Activated gamma-delta T cell (primary cell): ENCODE results near the gene ECHDC3.
"Not testable (repeated sequence)": the region's sequence is repeated elsewhere in the genome, so short reads cannot be mapped to it uniquely, and the experiment has no call there.

Experiments
- DNase-seq: peaks from one replicate; lab custom pipeline; 2025; lab: John Stamatoyannopoulos, UW
- total RNA-seq, 2 donors: gene quantifications; one replicate each; lab custom pipeline; 2026; lab: John Stamatoyannopoulos, UW

The ECHDC3 gene
- 0.48 to 1.0 reads per million in 2 donors for total RNA-seq

GRCh38 chr10:11742009-11742778 lies at the start of gene ECHDC3:
ECHDC3 (plus strand) TSS chr10:11742382; CDS start chr10:11742577, 195 bp downstream.
- DNase-seq: peak; percentile 29

GRCh38 chr10:11693376-11693775 lies 48.8 kb upstream of the ECHDC3 start:
- no peak for DNase-seq

DNA sequence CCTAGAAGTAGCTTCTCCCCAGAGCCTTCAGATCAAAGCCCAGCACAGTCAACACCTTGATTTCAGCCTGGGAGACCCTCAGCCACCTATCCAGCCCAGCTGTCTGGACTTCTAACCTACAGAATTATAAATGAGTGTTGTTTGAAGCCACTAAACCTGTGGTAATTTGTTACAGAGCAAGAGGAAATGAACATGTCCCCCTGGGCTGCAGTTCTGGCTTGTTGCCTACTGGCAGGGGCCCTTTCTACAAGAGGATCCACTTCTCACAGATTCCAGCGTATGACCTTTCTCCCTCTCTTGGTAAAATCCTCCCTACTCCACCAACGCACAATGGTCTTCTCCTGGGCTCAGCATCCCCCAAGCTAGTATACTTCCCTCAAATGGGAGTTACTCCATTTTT lies 46.4 kb upstream of the ECHDC3 start:
- DNase-seq: no peak

DNA sequence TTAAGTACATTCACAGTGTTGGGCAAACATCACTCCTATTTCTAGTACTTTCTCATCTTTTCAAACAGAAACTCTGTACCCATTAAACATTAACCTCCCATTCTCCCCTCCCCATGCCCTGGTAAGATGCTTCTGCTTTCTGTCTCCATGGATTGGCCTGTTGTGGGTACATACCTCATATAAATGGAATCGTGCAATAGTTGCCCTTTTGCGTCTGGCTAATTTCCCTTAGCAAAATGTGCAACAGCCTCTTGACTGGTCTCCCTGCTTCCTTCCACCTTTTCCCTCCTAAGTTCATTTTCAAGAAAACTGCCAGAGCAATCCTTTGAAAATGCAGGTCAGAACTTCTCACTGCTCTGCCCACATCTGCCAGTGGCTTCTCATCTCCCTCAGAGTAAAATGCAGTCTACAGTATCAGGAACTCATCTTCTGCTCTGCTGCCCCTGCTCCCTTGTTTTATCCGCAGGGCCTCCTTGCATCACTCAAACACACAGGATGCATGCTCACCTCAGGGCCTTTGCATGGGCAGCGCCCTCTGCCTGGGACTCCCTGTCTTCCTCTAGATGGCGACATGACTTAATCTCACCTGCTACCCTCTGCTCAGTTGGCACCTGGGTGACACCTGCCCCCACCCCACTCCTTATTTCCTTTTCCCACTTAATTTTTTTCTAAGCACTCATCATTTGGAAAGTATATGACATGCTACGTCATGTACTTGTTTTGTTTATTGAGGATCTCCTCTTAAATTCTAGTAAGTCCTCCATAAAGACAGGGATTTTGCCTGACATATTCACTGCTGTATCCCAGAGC lies 44.3 kb upstream of the ECHDC3 start:
- no peak for DNase-seq

GRCh38 chr10:11698691-11699549 lies 43.3 kb upstream of the ECHDC3 start:
- no peak for DNase-seq

DNA sequence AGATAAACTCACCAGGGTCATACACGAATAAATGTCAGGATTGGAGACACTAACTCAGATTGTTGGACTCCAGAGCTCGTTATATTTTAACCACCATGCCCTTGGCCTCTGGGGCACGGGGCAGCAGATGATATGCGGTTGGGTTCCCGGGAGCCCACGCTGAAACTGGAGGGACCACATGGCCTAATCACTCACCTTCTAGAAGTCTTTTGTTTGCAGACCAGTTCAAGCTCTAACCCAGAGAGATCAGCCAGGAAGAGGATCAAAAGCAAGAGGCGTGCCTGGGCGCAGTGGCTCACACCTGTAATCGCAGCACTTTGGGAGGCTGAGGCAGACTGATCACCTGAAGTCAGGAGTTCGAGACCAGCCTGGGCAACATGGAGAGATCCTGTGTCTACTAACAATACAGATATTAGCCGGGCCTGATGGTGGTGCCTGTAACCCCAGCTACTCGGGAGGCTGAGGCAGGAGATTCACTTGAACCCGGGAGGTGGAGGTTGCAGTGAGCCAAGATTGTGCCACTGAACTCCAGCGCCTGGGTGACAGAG lies 42.6 kb upstream of the ECHDC3 start:
- DNase-seq: no peak

DNA sequence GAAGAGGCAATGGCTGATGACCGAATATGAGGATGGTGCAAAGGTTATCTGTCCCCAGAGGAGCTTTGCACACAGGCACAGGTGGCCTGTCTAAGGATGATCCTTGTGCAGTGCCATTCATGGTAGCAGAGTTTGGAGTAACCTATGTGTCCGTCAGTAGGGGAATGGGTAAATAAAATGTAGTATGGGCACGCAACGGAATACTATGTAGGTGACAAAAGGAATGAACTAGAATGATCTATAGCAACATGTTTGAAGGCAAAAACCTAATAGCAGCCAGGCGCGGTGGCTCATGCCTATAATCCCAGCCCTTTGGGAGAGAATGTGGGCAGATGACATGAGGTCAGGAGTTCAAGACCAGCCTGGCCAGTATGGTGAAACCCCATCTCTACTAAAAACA lies 41.6 kb upstream of the ECHDC3 start:
- no peak for DNase-seq

- no peak for DNase-seq
Measured at GRCh38 chr10:11701451-11702095, 40.6 kb upstream of the ECHDC3 start.

DNA sequence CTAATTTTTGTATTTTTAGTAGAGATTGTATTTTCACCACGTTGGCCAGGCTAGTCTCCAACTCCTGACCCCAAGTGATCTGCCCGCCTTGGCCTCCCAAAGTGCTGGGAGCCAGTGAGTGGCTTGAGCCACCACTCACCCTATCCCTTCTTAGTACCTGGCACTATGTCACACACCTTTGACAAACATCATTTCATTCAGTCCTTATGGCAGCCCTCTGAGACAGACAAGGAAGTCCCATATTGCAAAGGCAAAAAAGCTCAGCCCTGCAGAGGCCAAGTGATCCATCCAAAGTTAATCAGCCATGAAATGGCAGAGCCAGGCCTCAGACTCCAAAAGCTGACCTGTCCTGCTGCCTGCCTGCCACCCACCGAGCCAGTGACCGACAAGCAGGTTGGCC lies 39.9 kb upstream of the ECHDC3 start:
- DNase-seq: no peak

DNA sequence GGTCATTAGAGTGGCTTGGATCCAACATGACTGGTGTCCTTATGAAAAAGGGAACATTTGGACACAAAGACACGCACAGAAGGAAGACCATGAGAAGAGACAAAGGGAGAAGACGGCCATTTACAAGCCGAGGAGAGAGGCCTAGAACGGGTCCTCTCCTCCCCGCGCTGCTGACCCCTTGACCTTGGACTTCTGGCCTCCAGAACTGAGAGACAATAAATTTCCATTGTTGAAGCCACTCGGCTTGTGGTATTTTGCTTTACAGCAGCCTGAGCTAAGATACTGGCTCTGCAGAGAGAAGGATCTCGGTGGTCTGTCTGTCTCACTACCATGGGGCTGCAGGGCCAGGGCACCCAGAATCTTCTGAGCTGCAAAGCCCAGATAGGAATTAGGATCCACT lies 38.1 kb upstream of the ECHDC3 start:
- DNase-seq: no peak

GRCh38 chr10:11705722-11706121 lies 36.5 kb upstream of the ECHDC3 start:
- no peak for DNase-seq

DNA sequence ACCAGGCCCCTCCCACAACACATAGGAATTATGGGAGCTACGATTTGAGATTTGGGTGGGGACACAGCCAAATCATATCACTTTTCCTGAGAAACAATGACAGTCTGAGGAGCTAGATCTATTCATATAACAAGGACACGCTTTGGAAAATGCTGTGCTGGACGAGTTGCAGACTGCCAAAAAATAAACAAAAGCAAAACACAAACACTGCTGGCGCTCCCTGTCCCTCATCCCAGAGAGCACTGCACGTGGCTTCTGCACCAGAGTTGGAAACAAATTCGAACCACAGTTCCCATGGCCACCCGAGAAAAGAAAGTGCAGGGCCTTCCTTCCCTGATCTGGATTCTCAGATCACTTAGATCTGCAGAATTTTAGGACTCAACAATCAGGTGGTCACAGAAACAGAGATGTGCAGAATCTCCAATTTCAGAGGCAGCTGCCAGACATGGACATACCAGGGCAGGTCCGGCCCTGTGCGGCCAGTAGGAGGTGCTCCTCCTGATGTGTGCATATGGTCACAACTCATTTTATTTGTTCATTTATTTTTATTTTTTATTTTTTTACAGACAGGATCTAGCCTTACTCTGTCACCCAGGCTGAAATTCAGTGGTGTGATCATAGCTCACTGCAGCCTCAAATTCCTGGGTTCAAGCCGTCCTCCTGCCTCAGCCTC lies 35.2 kb upstream of the ECHDC3 start:
- no peak for DNase-seq

DNA sequence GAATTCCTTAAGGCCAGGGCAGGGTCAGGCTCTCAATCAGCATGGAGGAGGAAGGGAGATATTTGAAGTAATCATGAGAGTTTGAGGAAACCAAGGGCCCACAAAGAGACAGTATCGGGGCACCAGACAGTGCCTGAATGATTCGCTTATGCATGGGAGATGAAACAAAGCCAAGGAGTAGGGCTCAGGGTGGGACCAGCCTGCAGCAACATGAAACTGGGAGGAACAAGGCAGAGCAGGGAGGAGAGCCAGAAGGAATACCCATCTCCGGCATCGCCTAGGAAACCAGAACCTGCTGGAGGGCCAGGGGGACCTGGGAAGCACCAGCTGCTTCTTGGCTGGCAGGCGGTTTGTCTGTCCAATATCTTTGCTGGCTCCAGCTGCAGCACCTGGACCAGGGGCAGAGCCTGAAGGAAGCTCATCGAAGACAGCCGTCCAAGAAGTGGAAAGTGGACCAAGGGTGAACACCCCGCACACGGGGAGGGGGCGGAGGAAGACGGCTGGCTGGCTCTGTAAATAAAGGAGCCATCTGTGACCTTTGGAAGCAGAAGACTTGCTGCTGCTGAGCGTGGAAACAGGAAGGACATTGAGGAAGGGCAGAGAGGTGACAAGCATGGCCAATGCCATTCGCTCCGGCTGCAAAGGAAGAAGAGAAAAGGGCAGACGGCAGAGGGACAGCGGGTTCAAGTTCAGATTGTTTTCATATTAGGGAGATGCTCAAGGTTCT lies 34.4 kb upstream of the ECHDC3 start:
- DNase-seq: no peak

GRCh38 chr10:11708801-11709200 lies 33.4 kb upstream of the ECHDC3 start:
- DNase-seq: not testable (repeated sequence)

- no peak for DNase-seq
Measured at GRCh38 chr10:11712744-11713143, 29.4 kb upstream of the ECHDC3 start.

GRCh38 chr10:11713186-11713743 lies 28.9 kb upstream of the ECHDC3 start:
- no peak for DNase-seq

DNA sequence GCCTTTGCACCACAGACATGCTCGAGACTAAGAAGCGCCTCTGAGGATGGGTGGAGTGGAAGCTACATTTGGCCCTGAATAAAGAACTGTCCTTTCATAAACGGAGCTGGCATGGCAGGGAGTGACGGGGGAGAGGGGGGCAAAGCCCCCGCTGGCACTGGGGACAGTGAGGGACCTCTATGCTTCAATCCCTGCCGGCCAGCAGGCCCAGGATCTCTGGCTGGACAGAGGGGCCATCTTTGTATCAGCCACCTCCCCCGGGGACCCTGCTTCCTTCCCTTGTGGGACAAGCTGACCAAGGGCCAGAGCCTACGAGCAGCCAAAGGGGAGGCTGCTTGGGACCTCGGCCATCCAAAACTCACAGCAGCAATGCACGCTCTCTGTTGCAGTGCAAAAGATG lies 28.2 kb upstream of the ECHDC3 start:
- no peak for DNase-seq

- no peak for DNase-seq
Measured at GRCh38 chr10:11714750-11715365, 27.3 kb upstream of the ECHDC3 start.

DNA sequence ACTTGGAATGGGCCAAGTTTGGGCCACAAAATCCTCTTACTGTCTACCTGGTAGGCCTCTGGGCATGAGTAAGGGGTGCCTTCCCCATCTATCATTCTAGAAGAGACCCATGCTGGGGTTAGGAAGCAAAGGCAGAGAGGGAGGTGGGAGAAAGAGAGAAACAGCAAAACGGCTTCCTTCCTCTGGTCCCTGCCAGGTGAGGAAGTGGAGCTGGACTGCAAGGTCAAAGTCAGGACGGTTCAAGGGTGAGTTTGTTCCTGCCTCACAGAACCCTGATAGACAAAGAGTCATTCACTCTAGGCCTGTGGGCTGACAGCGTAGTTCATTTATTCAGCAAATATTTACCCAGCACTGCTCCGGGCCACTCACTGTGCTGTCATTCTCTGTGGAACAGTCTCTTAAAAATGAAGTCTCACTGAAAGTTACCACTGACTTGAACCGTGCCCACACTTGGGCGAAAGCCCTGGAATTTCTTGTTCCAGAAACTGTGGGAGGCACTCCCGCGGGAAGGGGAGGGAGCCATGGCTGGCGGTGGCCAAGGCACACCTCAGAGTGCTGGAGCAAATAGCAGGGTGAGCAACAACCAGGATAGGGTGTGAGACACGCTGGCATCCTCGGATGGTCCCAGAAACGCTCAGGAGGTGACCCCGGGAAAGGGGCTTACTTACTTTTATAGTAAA lies 26.2 kb upstream of the ECHDC3 start:
- no peak for DNase-seq
